Muscle of arm (tissue), 12 donors: ENCODE measurements around the gene SUSD5. TPM values are rescaled to one million over a fixed set of nuclear protein-coding genes. Genes with fewer than 3 reads are reported as not detected.
"Not testable (repeated sequence)": the region's sequence is repeated elsewhere in the genome, so short reads cannot be mapped to it uniquely, and the experiment has no call there.

Experiments used
- DNase-seq: peaks from one replicate; pipeline ENCODE4 v3.0.0-alpha.2; 2013
- polyA plus RNA-seq, 12 donors: library from polyadenylated mRNA; unstranded; fragments of 120-200 nt; gene quantifications; one replicate each; pipeline ENCODE4 v1.2.1, GENCODE V29; 2013; ENCODE audit not compliant: insufficient read length in 12 of 12

The SUSD5 gene
- polyA plus RNA-seq, 12 donors: 1.1 to 2.2 (median 1.7) TPM; not detected in 2

DNA sequence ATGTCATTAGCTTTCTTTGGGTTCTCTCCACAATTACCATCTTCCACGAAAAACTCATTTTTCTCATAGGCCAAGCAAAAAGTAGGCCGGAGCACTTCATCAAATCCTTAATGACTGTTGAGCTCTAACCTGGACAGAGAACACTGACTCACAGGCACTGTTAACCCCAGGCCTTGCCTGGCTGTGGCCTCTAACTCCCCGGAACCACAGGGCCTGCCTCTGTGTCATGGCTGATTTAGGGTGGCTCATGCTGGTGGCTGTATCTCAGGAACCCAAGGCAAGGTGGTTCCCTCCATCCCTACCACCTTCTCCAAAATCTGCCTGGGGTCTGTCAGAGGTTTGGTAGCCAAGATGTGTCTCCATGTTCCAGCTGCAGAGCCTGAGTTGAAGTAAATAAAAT lies 101.1 kb downstream of the SUSD5 start:
- no peak for DNase-seq

DNA sequence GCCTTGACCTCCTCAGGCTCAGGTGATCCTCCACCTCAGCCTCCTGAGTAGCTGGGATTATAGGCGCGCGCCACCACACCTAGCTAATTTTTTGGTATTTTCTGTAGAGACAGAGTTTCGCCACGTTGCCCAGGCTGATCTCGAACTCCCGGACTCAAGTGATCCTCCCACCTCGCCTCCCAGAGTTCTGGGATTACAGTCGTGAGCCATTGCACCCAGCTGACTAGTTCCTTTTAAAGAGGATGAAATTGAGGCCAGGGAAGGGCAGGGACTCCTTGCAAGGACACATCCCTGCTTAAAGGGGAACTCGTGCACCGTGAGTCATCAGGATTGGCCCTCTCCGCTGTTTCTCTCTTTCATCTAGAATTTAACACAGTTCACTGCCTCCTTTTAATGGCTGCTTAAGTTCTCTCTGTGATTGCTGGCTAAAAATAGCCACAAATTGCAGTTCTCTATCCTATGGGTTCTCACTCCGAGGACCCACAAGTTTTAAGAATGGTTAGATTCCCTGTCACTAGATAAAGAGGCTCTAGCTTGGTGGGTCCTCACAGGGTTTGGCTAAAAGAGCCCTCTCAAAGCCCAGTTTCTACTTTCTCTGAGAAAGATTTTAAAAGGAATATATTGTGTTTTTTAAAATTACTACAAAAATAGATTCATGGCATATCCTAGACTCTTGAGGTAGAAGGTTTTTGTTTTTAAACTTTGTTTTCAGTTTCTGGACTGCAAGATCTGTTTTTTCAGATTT lies 103.4 kb downstream of the SUSD5 start:
- peak; percentile 49 for DNase-seq

DNA sequence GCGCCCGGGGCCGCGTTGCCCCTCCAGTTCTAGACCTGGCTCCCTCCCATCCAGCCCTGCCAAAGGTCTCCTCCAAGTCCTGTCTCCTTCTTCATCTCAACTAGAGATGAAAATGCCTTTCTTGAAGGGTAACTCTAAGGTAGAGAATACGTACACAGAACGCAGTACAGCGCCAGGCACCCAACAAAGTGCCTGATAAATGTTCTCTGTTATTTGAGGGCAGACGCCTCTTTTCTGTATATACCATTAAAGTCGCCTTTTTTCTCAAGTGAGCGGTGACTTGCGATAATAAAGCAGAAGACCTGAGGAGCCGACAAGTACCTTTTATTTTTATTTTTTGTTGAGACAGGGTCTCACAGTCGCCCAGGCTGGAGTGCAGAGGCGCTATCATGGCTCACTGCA lies 104.0 kb downstream of the SUSD5 start:
- no peak for DNase-seq

DNA sequence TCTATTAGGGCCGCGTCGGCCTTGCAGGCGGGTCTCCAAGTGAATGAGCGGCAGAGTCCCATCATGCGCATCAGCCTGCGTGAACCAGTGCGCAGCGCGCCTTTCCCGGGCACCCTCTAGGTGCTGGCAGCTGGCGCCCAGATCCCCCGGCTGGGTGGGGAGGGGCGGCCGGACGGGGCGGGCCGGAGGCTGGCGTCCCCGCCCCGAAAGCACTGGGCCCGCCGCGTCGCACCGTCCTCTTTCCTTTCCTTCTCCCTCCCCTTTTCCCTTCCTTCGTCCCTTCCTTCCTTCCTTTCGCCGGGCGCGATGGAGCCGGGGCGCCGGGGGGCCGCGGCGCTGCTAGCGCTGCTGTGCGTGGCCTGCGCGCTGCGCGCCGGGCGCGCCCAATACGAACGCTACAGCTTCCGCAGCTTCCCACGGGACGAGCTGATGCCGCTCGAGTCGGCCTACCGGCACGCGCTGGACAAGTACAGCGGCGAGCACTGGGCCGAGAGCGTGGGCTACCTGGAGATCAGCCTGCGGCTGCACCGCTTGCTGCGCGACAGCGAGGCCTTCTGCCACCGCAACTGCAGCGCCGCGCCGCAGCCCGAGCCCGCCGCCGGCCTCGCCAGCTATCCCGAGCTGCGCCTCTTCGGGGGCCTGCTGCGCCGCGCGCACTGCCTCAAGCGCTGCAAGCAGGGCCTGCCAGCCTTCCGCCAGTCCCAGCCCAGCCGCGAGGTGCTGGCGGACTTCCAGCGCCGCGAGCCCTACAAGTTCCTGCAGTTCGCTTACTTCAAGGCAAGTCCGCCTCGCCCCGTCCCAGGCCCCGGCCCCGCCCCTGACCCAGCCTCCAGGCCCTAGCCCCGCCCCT lies 104.6 kb downstream of the SUSD5 start, which contains the start of gene CRTAP:
Gene CRTAP, plus strand, starts transcription at position 243 of the 850 bp plus-strand sequence. Its CDS starts 64 bp downstream, at position 307.
- DNase-seq: peak; percentile 87

DNA sequence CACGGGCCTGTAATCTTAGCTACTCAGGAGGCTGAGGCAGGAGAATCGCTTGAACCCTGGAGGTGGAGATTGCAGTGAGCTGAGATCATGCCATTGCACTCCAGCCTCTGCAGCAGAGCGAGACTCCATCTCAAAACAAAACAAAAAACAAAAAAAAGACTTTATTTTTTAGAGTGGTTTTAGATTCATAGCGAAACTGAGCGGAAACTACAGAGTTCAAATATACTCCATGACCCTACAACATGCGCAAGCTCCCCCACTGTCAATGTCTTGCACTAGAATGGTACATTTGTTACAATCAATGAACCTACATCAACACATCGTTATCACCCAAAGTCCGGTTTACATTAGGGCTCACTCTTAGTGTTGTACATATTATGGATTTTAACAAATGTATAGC lies 107.0 kb downstream of the SUSD5 start:
- no peak for DNase-seq

DNA sequence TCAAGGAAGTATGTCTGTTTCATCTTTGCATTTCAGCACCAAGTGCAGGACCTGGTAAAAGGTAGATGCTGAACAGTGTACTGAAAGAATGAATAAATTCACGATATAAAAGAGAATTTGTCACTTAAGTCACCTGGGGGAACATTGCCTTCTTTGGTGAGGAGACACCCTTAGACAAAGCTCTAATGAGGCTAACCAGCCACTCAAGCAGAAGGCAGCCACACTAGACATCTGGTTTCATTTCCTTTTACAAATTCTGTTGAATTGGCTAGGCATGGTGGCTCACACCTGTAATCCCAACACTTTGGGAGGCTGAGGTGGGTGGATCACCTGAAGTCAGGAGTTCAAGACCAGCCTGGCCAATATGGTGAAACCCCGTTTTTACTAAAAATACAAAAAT lies 111.8 kb downstream of the SUSD5 start:
- not testable (repeated sequence) for DNase-seq

DNA sequence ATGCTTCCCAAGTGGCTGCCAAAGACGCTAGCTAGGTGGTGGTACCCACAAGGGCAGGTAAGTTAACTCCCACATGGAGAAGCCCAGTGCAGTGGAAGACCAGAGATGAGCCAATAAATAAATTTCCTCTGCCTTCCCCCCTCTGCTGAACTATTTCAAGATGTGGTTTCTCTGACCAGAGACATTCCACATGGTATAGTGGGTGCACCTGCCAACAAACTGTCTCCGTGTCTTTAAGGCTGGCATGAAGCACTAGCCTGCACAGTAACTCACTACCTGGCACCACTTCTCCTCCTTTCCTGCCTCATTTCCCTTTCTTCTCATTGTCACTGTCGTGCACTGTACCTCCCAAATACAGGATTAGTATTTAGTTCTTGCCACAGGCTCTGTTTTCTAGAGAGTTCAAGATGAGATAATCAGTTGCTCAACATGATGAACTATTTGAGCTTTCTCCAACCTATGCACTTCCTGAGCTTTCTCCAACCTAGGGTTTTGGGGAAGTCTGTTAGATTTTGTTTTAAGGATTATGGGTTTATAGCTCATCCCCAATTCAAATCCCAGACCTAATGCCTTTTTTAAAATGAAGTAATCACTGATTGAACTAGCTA lies 113.2 kb downstream of the SUSD5 start:
- no peak for DNase-seq

DNA sequence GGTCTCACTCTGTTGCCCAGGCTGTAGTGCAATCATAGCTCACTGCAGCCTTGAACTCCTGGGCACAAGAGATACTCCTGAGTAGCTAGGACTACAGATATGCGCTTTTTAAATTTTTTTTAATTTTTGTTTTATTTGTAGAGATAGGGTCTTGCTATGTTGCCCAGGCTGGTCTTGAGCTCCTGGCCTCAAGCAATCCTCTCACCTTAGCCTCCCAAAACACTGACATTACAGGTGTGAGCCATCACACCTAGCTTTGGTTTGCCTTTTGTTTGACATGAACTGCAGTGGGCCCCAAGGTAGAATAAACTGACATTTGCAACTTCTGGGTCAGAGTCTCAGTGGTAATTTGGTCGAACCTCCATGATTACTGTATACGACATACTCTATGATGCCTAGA lies 113.8 kb downstream of the SUSD5 start:
- no peak for DNase-seq

DNA sequence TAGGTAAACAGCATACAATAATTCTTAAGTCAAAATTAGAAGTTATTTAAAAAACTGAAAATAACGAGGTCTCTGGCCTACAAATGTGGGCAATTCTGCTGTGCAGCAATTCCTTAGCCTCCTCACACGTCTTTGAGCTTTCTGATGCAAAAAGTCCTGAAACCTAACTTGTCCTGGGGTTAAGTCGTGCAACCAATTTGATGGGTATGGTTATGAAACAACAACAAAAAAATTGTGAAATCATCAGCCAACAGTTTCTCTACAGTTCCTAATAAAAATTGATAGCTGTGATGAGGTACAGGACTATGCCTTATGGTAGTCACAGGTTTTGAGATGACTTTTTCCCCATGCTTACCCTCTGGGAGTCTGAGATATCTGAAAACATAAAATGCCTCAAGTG lies 115.1 kb downstream of the SUSD5 start:
- DNase-seq: no peak

DNA sequence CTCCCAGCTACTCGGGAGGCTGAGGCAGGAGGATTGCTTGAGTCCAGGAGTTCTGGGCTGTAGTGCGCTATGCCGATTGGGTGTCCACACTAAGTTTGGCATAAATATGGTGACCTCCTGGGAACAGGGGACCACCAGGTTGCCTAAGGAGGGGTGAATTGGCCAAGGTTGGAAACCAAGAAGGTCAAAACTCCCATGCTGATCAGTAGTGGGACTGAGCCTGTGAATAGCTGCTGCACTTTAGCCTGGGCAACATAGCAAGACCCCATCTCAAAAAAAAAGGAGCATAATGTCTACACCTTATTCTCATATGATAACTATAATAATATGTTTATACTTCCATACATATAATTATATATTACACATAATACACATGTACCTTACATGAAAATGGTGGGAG lies 115.6 kb downstream of the SUSD5 start:
- no peak for DNase-seq

DNA sequence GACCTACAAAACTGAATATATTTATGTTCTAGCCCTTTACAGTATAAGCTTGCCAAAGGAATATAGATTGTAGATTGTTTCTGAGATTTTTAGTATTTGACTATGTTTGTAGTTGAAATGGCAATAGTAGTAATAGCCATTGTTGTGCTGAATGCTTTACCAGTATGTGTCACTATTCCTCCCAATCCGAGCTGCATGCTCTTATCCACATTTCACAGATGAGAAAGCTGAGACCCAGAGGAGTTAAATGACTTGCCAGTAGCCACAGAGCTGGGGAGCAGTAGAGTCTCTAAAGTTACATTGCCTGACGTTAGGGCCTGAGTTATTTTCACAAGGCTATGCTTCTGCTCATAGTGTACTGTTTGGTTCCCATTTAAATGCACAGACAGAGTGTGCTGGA lies 118.4 kb downstream of the SUSD5 start:
- no peak for DNase-seq

Other genes with a start within 250 kb of the SUSD5 start
- 10 to 100 TPM in 11 of 12 donors, not detected in 1; 25.2 to 44.3 (median 31.2) TPM for gene GLB1, start 121.7 kb downstream of the SUSD5 start, polyA plus RNA-seq
- gene TMPPE, start 121.7 kb downstream of the SUSD5 start, polyA plus RNA-seq: 1 to 10 TPM in 3 of 12 donors, under 1 TPM in 7, not detected in 2; 0.66 to 1.3 (median 0.97) TPM
- gene CRTAP, start 104.8 kb downstream of the SUSD5 start, polyA plus RNA-seq: 100 to 1,000 TPM in 10 of 12 donors, 10 to 100 TPM in 1, not detected in 1; 73.8 to 259 (median 178) TPM
- gene FBXL2, start 58.6 kb upstream of the SUSD5 start, polyA plus RNA-seq: 10 to 100 TPM in 3 of 12 donors, 1 to 10 TPM in 8, not detected in 1; 5.1 to 18.1 (median 8.4) TPM
- gene UBP1, start 221.6 kb upstream of the SUSD5 start, polyA plus RNA-seq: 10 to 100 TPM in 11 of 12 donors, not detected in 1; 41.1 to 91.5 (median 58.4) TPM